CD14-positive monocyte (primary cell): ENCODE measurements around the gene KIF26B. TPM values are rescaled to one million over a fixed set of nuclear protein-coding genes. Genes with fewer than 3 reads are reported as not detected.

ENCODE experiments used
- DNase-seq, 3 donors: peaks; one replicate each; pipeline ENCODE4 v3.0.0-alpha.2; 2011 to 2022
- H2AFZ ChIP-seq: 2 replicates; pipeline ENCODE4 v1.6.0; 2012; ENCODE audit warnings: mild to moderate bottlenecking, low read depth, low read length, inconsistent platforms; ENCODE audit not compliant: insufficient read depth, poor library complexity, severe bottlenecking
- H3K27ac ChIP-seq, 2 donors: 1 replicate in 1 of 2; 2 replicates in 1 of 2; pipeline ENCODE4 v1.5.1; 2012 to 2013; ENCODE audit warnings: low read length in 2 of 2, control low read depth in 1 of 2, inconsistent platforms in 1 of 2, low read depth in 1 of 2, mild to moderate bottlenecking in 1 of 2
- H3K27me3 ChIP-seq, 2 donors: one replicate each; pipeline versions ENCODE4 v1.6.0 to v1.6.1; 2011 to 2013; ENCODE audit warnings: low read length in 2 of 2; ENCODE audit not compliant: control insufficient read depth in 2 of 2, insufficient read depth in 2 of 2
- H3K36me3 ChIP-seq, 2 donors: replicated peaks in 1 of 2; 1 replicate in 1 of 2; 2 replicates in 1 of 2; pipeline versions ENCODE4 v1.5.1 to v1.6.1; 2012 to 2013; ENCODE audit warnings: low read length in 2 of 2, control low read depth in 1 of 2, inconsistent platforms in 1 of 2, mild to moderate bottlenecking in 1 of 2; ENCODE audit not compliant: insufficient read depth in 2 of 2, control insufficient read depth in 1 of 2
- H3K4me1 ChIP-seq, 2 donors: 1 replicate in 1 of 2; 2 replicates in 1 of 2; pipeline versions ENCODE4 v1.5.1 to v1.6.1; 2012 to 2013; ENCODE audit warnings: low read length in 2 of 2, control low read depth in 1 of 2, inconsistent platforms in 1 of 2, mild to moderate bottlenecking in 1 of 2, moderate library complexity in 1 of 2; ENCODE audit not compliant: insufficient read depth in 2 of 2, control insufficient read depth in 1 of 2
- H3K4me2 ChIP-seq: replicated peaks from 2 replicates; pipeline ENCODE3; 2012; ENCODE audit warnings: low read length, moderate library complexity, mild to moderate bottlenecking; ENCODE audit not compliant: poor library complexity, severe bottlenecking; ENCODE audit errors: extremely low read depth
- H3K4me3 ChIP-seq, 3 experiments: fragments of 200-600 bp in 1 of 3; sonication (generic) in 1 of 3; replicated peaks in 1 of 3; 1 replicate in 2 of 3; 2 replicates in 1 of 3; pipeline ENCODE4 v1.5.1; 2011 to 2013; ENCODE audit warnings: low read length in 3 of 3, mild to moderate bottlenecking in 3 of 3, control low read depth in 2 of 3, low read depth in 2 of 3, inconsistent platforms in 1 of 3, moderate library complexity in 1 of 3
- H3K79me2 ChIP-seq: 2 replicates; pipeline ENCODE4 v1.6.0; 2012; ENCODE audit warnings: mild to moderate bottlenecking, control low read depth, inconsistent platforms, low read length, moderate library complexity; ENCODE audit not compliant: insufficient read depth
- H3K9ac ChIP-seq: 2 replicates; pipeline ENCODE4 v1.6.0; 2017; ENCODE audit warnings: low read length, mild to moderate bottlenecking; ENCODE audit not compliant: insufficient read depth, poor library complexity, severe bottlenecking
- H3K9me3 ChIP-seq, 2 donors: replicated peaks in 1 of 2; 1 replicate in 1 of 2; 2 replicates in 1 of 2; pipeline versions ENCODE4 v1.5.1 to v1.6.1; 2012 to 2013; ENCODE audit warnings: low read length in 2 of 2, control low read depth in 1 of 2; ENCODE audit not compliant: control insufficient read depth in 1 of 2, insufficient read depth in 1 of 2
- H4K20me1 ChIP-seq: 2 replicates; pipeline ENCODE4 v1.6.0; 2012; ENCODE audit warnings: mild to moderate bottlenecking, low read length, control low read depth, moderate library complexity; ENCODE audit not compliant: insufficient read depth
- H3K27ac Mint-ChIP-seq, 7 donors: one replicate each; pipeline ENCODE4 v1.8.0; 2020; ENCODE audit warnings: mild to moderate bottlenecking in 7 of 7, mixed read lengths in 7 of 7, moderate library complexity in 6 of 7, inconsistent platforms in 2 of 7
- H3K27me3 Mint-ChIP-seq, 3 donors: one replicate each; pipeline ENCODE4 v1.8.0; 2021 to 2022; ENCODE audit warnings: low read depth in 3 of 3, mild to moderate bottlenecking in 3 of 3, mixed read lengths in 3 of 3, moderate library complexity in 3 of 3, inconsistent platforms in 1 of 3
- H3K36me3 Mint-ChIP-seq, 2 donors: one replicate each; pipeline ENCODE4 v1.8.0; 2020; ENCODE audit warnings: mixed read lengths in 2 of 2, inconsistent platforms in 1 of 2, mild to moderate bottlenecking in 1 of 2
- H3K4me1 Mint-ChIP-seq: one replicate; pipeline ENCODE4 v1.8.0; 2020; ENCODE audit warnings: mild to moderate bottlenecking, mixed read lengths
- H3K4me3 Mint-ChIP-seq, 2 donors: one replicate each; pipeline ENCODE4 v1.8.0; 2020; ENCODE audit warnings: mild to moderate bottlenecking in 2 of 2, mixed read lengths in 2 of 2, moderate library complexity in 1 of 2
- H3K9me3 Mint-ChIP-seq, 7 donors: one replicate each; pipeline ENCODE4 v1.8.0; 2020 to 2022; ENCODE audit warnings: mixed read lengths in 7 of 7, mild to moderate bottlenecking in 6 of 7, moderate library complexity in 6 of 7, inconsistent platforms in 2 of 7
- WGBS: methylation state at CpG from one replicate; pipeline ENCODE4 v1.1.5; 2013; ENCODE audit warnings: missing lambda C conversion rate; ENCODE audit not compliant: insufficient coverage; 5-methylcytosine and 5-hydroxymethylcytosine counted together
- intact Hi-C, 2 donors: fragments of 100-400 bp; cut with micrococcal nuclease; formaldehyde crosslinking; loops; one replicate each; pipeline versions ENCODE4 v1.15.0 to v1.15.1; 2023
- polyA plus RNA-seq, 3 donors: library from polyadenylated mRNA; depleted of rRNA in 1 of 3; unstranded in 2 of 3; stranded (reverse) in 1 of 3; fragments of 300-500 nt in 2 of 3; fragments of >200 nt in 1 of 3; fragmentation: Illumina TruSeq in 2 of 3; gene quantifications; 1 replicate in 2 of 3; 2 replicates in 1 of 3; pipeline ENCODE4 v1.2.3, GENCODE V29; 2012 to 2021
- TF ChIP-seq, protein P1 (sequence below): fragments of 200-600 bp; IDR thresholded peaks from one replicate; pipeline ENCODE4 v1.8.0; 2022; ENCODE audit warnings: antibody characterized with exemption, mild to moderate bottlenecking

Gene KIF26B
- polyA plus RNA-seq, 3 donors, result 0.01 to 0.05 TPM; not detected in 1

DNA sequence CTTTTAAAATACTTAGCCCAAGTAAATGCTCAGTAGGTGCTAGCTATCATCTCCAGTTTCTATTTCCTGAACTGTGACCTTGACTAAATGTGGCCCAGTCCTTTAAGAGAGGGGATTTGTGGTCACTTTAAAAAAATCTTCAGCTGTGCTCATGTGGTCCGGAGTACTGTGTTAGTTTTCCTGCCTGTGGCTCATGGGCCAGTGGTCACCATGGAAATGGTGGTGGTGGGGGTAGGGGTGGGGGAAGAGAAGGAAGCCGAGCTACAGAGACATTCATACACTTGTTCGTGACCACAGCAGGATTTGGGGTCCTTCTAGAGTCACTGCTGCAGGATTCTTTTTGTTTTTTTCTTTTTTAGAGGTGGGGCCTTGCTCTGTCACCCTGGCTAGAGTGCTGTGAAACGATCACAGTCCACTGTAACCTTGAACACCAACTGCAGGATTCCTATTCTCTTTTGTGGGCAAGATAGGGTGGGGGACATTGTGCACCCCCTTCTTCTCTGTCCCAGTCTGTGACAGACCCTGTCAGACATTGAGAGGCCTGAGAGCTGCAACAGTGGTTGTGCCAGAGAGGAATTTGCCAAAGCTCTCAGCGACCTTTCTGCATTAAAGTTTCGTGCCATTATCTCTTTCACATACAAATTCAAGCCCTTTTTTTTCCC is 25.8 kb downstream of the KIF26B start:
- DNase-seq, result no peak

DNA sequence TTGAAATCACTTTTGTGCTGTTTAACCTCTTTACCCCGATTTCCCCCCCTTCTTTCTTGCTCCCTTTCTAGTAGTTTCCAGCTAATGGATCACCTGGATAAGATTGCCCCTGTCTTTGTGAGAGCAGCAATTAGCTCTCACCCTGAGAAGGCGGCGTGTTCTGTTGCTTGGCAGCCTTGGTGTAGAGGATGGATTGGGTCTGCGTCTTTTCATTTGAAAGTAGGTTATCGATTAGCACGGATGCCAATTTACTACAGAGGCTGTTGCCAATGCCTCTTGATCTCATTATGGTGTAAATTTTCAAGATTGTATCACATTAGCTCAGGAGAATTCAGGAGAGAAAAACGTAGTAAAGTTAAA is 26.4 kb downstream of the KIF26B start:
- H3K4me3 ChIP-seq, result no peak overlapping the region
- no peaks in the 10 kb centered on the region for H3K36me3 ChIP-seq
- H4K20me1 ChIP-seq, result no peaks in the 10 kb centered on the region
- H2AFZ ChIP-seq, result no peak overlapping the region
- WGBS, result 100% methylated on average over 4 of the region's 7 CpGs
- no peaks in the 10 kb centered on the region for H3K4me1 Mint-ChIP-seq
- peaks cover 5 to 13% (median 9%) of the 10 kb centered on the region in 3 donors for H3K27me3 Mint-ChIP-seq
- no peak overlapping the region for H3K27ac Mint-ChIP-seq
- no peaks in the 10 kb centered on the region for H3K36me3 Mint-ChIP-seq
- intact Hi-C loops, result no loop called here
- no peaks in the 10 kb centered on the region for H3K79me2 ChIP-seq
- H3K4me3 Mint-ChIP-seq, result no peak overlapping the region
- no peak overlapping the region for H3K27ac ChIP-seq
- H3K9me3 Mint-ChIP-seq, result peaks cover 0 to 1% (median 0%) of the 10 kb centered on the region in 7 donors
- peaks cover 0 to 2% of the 10 kb centered on the region in 2 donors for H3K27me3 ChIP-seq
- TF ChIP-seq, protein P1, sequence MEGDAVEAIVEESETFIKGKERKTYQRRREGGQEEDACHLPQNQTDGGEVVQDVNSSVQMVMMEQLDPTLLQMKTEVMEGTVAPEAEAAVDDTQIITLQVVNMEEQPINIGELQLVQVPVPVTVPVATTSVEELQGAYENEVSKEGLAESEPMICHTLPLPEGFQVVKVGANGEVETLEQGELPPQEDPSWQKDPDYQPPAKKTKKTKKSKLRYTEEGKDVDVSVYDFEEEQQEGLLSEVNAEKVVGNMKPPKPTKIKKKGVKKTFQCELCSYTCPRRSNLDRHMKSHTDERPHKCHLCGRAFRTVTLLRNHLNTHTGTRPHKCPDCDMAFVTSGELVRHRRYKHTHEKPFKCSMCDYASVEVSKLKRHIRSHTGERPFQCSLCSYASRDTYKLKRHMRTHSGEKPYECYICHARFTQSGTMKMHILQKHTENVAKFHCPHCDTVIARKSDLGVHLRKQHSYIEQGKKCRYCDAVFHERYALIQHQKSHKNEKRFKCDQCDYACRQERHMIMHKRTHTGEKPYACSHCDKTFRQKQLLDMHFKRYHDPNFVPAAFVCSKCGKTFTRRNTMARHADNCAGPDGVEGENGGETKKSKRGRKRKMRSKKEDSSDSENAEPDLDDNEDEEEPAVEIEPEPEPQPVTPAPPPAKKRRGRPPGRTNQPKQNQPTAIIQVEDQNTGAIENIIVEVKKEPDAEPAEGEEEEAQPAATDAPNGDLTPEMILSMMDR, result no peak
- DNase-seq, result no peak
- no peaks in the 10 kb centered on the region for H3K9me3 ChIP-seq
- H3K4me1 ChIP-seq, result no peaks in the 10 kb centered on the region
- H3K4me2 ChIP-seq, result no peak overlapping the region
- H3K9ac ChIP-seq, result no peak overlapping the region

More for the DNA sequence above, 25.8 kb downstream of the KIF26B start:
- H4K20me1 ChIP-seq, result no peaks in the 10 kb centered on the region
- no peak overlapping the region for H2AFZ ChIP-seq
- H3K4me3 Mint-ChIP-seq, result no peak overlapping the region
- peaks cover 0 to 1% (median 0%) of the 10 kb centered on the region in 7 donors for H3K9me3 Mint-ChIP-seq
- H3K4me3 ChIP-seq, result no peak overlapping the region
- H3K27ac Mint-ChIP-seq, result no peak overlapping the region
- no peak overlapping the region for H3K27ac ChIP-seq
- intact Hi-C loops, result no loop called here
- no peaks in the 10 kb centered on the region for H3K36me3 ChIP-seq
- H3K4me1 Mint-ChIP-seq, result no peaks in the 10 kb centered on the region
- H3K4me2 ChIP-seq, result no peak overlapping the region
- H3K27me3 Mint-ChIP-seq, result peaks cover 5 to 13% (median 12%) of the 10 kb centered on the region in 3 donors
- H3K36me3 Mint-ChIP-seq, result no peaks in the 10 kb centered on the region
- whole genome bisulfite sequencing, result 38% methylated on average over 5 of the region's 6 CpGs
- no peaks in the 10 kb centered on the region for H3K9me3 ChIP-seq
- H3K79me2 ChIP-seq, result no peaks in the 10 kb centered on the region
- TF ChIP-seq, protein P1, result no peak
- H3K4me1 ChIP-seq, result no peaks in the 10 kb centered on the region
- peaks cover 0 to 2% of the 10 kb centered on the region in 2 donors for H3K27me3 ChIP-seq
- no peak overlapping the region for H3K9ac ChIP-seq
